HG03139 (cell line): Measurements from ENCODE around the gene BRD9.
"Not testable (repeated sequence)": the region's sequence is repeated elsewhere in the genome, so short reads cannot be mapped to it uniquely, and the experiment has no call there.

ENCODE experiments used
- ATAC-seq: cut with Tn5 transposase; IDR thresholded peaks from one replicate; pipeline ENCODE4 v1.9.1; 2021; ENCODE audit not compliant: unreplicated experiment

The BRD9 gene

DNA sequence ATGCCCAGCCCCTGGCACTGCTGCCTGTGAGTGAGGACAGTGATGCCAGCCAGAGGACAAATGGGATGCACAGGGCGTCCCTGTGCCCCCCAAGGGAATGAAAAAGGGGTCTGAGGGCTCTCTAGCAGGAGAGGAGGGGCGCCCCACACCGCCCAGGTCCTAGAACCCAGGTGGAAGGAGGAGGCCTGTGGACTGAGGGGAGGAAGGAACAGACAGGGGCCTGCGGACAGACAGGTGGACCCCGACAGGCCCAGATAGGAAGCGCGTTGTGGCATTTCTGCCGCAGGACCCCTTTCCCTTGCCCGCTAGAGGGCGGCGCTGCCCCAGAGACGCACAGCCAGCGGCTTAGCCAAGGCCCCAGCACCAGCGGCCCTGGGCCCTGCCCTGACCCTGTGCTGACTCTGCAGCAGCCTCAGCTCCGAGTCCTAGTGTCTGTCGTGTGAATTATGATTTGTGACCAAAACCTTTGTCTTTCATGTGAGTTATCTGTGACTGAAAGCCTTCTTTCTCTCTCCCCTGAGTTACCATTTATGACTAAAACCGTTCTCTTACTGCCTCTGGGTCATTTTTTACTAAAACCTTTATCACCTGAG, 30.8 kb upstream of the BRD9 start:
- ATAC-seq = peak; percentile 69

DNA sequence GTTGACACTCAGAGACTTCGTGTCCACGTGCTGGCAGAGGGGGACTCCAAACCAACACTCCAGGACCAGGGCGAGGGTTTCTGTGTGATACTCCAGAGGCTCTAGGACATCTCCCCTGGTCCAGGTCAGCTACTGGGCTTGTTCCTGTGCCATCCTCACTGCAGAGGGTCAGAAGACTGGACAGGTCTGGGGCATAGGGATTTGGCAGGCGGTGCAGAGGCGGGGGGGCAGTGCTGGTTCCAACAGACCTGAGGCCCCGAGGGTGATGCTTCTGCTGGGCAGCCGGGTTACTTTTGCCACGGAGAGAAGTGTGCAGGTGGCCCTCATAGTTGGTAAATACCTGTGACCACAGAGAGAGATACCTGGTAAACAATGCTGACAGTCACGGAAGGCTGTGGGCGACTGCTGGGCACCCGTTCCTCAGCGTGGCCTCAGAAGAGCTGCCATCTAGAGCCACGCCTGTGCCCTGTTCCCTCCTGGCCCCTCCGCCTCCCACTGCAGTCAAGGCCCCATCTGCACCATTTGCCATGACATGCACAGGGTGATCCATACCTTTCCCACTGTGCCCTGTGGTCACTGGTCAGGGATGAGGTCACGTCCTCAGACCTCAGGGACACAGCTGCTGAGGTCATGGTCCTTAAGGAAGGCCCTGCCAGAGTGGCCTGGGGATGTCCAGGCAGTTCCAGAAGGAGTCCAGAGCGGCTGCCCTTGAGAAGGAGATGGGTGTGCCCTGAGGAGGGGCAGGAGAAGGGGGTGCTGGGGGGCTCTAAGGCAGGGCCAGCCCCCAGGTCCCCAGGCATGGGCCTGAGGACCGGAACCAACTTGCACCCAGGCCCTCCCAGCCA, 30.1 kb upstream of the BRD9 start:
- ATAC-seq = no peak

- no peak for ATAC-seq
Observed at GRCh38 chr5:921456-922435, 29.1 kb upstream of the BRD9 start.

DNA sequence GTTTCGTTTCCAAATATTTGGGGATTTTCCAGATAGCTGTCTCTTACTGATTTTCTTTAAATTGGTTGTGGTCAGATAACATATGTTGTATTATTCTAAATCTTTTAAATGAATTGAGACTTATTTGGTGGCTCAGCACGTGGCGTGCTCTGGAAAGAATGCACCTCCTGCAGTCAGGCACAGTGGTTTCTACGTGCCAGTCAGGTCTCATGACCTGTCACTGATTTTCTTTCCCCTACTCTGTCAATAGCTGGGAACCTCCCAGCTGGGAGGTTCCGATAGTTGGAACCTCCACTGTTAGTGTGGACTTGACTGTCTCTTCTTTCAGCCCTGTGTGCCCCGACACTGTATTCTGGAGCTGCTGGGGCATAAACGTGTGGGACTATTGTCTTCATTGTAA, 27.7 kb upstream of the BRD9 start:
- no peak for ATAC-seq

DNA sequence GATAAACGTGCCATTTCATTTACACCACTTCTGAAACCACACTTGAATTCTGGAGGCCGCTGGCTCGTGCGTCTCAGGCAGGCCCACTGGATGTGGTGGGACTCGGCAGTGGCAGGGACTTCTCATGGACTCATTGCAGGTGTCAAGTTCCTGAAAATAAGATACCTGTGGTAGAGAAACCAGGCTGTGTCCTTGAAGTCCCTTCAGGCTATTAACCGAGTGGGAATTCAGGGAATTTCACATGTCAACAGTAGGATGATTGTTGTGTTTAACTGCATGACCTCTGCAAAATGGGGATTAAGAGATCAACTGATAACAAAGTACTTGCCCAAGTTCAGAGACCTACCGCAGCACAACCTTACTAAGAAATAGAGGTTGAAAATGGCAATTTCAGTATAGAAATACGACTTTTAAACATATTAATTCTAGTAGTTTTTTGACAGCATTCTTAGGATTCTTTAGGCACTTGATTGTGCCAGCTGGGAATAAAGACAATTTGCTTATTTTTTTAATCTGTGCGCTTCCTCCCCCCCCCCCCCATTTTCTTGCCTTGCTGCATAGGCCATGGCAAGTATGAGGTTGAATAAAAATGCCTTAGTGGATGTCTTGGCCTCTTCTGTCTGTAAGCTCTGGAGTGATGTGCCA, 26.9 kb upstream of the BRD9 start:
- no peak for ATAC-seq

DNA sequence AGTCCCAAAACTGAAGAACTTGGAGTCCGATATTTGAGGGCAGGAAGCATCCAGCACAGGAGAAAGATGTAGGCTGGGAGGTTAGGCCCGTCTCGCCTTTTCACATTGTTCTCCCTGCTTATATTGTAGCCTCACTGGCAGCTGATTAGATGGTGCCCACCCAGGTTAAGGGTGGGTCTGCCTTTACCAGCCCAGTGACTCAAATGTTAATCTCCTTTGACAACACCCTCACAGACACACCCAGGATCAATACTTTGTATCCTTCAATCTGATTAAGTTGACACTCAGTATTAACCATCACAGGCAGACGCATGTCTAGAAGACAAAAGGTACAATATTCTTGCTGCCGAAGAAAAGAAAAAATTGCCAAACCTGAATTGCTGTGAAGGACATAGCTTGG, 26.1 kb upstream of the BRD9 start:
- not testable (repeated sequence) for ATAC-seq

DNA sequence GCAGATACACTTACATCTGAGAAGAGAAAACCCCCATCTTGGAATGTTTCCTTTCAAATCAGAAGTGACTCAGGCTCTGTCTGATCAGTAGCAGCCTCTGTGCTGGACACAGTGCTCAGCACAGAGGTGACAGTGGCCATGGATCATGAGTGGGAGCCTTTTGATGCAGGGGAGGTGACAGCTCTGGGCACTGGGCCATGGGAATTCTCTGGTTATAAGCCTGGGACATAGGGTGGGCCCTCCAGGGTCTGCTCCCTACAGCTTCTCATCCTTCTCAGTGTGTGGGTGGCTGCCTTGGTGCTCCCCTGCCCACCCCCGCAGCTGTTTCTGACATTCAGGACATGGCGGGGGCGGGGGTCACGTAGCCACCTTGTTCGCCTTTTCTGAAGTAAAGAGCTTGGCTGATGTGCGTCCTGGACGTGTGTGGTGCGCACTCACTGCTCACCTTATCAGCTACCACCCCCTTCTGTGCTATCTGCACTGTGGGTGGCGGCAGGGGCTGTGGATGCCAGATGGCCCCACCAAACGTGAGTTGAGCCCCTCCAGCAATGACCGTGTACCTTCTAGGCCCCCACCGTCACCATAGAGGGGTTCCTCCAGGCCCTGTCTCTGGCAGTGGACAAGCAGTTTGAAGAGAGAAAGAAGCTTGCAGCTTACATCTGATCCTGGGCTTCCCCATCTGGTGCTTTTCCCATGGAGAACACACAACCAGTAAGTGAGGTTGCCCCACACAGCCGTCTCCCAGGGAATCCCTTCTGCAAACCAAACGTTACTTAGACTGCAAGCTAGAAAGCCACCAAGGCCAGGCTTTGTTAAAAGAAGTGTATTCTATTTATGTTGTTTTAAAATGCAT, 24.1 kb upstream of the BRD9 start:
- no peak for ATAC-seq

GRCh38 chr5:915946-916345, 23.3 kb upstream of the BRD9 start:
- ATAC-seq = no peak

DNA sequence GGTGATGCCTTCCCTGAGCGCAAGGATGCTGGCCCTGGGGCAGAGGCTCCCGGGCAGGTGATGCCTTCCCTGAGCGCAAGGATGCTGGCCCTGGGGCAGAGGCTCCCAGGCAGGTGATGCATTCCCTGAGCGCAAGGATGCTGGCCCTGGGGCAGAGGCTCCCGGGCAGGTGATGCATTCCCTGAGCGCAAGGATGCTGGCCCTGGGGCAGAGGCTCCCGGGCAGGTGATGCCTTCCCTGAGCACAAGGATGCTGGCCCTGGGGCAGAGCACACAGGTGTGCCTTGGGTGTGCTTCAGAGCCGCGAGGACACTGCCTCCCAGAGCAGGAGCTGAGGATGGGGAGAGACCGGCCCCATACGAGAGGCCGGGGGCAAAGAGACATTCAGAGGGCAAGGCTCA, 22.7 kb upstream of the BRD9 start:
- ATAC-seq = not testable (repeated sequence)

GRCh38 chr5:914612-915011, 22.0 kb upstream of the BRD9 start:
- no peak for ATAC-seq

DNA sequence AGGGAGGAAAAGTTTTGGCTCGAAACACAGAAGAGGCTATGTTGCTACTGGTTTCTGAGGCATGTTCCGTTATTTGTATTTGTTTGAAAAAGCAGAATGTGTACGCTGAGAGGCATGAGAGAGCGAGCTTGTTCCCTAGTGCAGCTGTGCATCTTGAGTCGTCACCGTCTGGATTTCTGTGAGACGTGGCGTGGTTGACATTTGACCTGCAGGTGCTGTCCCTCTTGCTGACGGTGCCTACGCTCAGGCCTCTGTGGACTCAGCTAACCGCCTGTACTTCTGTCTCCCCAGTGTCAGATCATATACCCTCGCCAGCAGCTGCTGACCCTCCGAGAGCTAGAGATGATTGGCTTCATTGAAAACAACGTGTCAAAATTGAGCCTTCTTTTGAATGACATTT, 21.6 kb upstream of the BRD9 start:
- ATAC-seq = no peak

- ATAC-seq = no peak
Observed at GRCh38 chr5:912280-913091, 19.9 kb upstream of the BRD9 start.

GRCh38 chr5:911601-912000, 19.0 kb upstream of the BRD9 start:
- ATAC-seq = no peak

GRCh38 chr5:910769-911160, 18.2 kb upstream of the BRD9 start:
- ATAC-seq = no peak

- ATAC-seq = no peak
Observed at GRCh38 chr5:909994-910768, 17.6 kb upstream of the BRD9 start.

GRCh38 chr5:909086-909485, 16.5 kb upstream of the BRD9 start:
- ATAC-seq = no peak

DNA sequence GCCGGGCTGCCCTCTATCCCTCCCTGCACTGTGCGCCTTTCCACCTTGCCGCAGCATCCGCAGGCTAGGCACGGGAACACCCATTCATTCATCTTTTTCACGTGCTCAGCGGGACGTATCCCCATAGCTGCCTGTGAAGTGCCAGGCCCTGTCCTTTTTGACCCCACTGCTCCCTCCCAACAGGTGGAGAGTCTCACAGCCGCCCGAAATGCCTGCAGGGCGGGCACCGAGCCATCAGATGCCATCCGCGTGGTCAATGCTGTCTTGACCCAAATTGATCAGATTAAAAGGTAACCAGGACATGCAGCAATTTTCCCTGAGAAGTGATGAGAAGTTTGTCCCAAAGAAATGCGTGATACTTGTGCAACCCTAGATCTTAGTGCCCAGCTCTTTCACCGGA, 15.6 kb upstream of the BRD9 start:
- no peak for ATAC-seq

- no peak for ATAC-seq
Observed at GRCh38 chr5:907366-907910, 14.8 kb upstream of the BRD9 start.
